ENCODE measurements around the gene GALR2. TPM values are rescaled to one million over a fixed set of nuclear protein-coding genes. Genes with fewer than 3 reads are reported as not detected.
"Not testable (repeated sequence)": the region's sequence is repeated elsewhere in the genome, so short reads cannot be mapped to it uniquely, and the experiment has no call there.

Gene GALR2, protein sequence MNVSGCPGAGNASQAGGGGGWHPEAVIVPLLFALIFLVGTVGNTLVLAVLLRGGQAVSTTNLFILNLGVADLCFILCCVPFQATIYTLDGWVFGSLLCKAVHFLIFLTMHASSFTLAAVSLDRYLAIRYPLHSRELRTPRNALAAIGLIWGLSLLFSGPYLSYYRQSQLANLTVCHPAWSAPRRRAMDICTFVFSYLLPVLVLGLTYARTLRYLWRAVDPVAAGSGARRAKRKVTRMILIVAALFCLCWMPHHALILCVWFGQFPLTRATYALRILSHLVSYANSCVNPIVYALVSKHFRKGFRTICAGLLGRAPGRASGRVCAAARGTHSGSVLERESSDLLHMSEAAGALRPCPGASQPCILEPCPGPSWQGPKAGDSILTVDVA
- not detected for polyA plus RNA-seq (ENCODE audit: insufficient read length)

DNA sequence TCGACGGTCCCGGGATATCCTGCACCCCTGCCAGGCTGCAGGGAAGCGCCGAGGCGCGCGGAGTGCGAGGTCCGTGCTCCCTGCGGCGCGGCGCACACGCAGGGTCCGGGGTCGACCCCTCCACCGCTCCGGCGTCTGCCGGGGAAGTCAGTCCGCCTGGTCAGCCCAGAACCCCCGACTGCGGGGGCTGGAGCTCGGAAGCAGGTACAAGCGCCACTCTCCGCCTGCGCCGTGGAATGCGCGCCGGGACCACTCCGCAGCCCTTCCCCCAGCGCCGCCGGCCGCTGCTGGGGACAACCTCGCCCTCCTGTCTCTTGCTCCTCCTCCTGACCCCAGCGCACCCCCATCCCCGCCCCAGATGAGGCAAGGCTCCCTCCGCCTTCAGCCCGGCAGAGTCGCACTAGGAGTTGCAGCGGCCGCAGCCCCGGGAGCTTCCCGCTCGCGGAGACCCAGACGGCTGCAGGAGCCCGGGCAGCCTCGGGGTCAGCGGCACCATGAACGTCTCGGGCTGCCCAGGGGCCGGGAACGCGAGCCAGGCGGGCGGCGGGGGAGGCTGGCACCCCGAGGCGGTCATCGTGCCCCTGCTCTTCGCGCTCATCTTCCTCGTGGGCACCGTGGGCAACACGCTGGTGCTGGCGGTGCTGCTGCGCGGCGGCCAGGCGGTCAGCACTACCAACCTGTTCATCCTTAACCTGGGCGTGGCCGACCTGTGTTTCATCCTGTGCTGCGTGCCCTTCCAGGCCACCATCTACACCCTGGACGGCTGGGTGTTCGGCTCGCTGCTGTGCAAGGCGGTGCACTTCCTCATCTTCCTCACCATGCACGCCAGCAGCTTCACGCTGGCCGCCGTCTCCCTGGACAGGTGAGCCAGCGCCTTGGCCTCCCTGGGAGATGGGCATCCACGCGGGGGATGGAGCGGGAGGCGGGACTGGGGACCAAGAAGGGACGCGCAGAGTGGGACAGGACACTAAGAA lies at the start of gene GALR2:
GALR2 (plus strand) TSS at position 392 of the 974 bp plus-strand sequence; CDS start at position 495, 103 bp downstream.
- no peak for DNase-seq

- no peak for DNase-seq
Measured at GRCh38 chr17:76025294-76025693, 49.3 kb upstream of the GALR2 start.

DNA sequence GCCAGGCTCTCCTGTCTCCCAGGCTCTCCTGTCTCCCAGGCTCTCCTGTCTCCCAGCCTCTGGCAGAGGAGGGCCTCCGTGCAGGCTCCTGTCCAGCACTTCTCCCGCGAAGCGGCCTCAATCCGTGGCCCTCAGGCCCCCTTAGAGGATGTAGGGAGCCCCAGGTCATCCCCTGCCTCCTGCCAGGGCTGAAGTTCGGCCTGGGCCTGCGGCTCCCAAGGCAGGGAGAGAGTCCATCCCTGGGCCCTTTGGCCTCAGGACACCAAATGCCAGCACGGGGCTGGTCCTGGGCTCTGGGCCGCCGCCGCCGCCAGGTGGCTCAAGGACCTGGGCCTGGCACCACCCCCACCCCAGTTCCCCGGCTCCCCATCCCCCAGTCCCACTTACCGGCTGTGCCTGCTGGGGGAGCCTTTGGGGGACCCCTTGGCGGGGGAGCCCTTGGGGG lies 47.8 kb upstream of the GALR2 start:
- no peak for DNase-seq

DNA sequence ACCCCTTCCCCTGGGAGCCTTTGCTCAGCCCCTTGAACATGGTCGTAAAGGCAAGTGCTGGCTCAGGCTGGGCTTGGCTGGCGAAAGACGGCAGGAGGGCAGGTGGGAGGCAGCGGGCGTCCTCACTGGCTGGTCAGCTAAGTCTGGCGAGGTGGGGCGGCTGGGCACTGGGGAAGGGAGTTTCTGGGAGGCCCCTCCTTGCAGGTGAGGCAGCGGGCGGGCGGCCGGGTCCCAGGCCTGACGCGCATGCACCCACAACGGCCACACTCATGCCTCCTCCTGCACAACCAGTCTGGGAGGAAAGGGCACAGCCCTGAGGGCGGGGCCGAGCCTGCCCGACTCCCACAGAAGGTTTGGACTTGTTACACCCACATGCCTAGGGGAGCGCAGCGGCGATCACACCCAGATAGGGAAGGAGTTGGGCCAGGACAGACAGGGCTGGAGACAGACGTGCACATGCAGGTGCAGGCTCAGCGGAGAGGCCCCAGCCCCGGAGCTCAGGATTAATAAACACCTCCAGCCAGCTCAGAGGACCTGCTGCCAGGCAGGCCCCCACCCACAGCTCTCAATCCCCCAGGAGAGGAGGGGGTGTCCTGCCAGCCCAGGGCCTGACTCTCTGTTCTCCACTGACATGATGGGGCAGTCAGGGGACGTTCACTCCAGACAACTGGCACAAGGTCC lies 47.3 kb upstream of the GALR2 start, which contains the start of gene EVPL:
EVPL (minus strand) TSS at position 148 of the 681 bp plus-strand sequence; CDS start at position 40, 108 bp downstream.
- no peak for DNase-seq

DNA sequence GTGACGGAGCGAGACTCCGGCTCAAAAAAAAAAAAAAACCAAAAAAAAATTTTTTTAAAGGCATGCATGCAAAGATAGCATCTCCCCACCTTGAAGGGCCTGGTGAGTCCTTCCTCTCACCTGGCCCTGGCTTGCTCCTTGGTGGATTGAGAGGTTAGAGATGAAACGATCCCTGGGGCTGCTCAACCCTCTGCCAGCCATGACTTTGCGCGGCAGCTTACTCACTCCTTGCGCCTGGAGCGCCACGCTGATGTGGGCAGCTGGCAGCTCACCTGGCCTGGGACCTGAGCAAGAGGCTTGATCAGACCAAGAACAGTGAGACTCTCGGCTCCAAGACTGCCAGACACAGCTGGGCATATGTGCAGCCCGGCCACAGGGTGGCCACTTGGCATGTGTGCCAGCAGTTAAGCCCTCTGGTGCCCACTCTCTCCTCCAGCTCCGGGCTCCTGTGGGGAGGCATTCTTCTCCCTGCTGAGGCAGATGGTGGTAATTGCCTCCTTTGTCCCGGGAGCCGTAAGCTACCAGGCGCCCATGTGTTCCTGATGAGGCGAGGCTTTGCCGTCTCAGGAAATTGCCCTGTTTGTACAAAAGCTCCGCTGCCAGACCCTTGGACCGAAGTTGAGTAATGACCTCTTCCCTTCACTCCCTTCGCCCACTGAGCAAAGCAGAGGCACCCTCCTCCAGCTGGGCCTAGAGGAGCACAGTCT lies 42.4 kb upstream of the GALR2 start:
- DNase-seq = no peak

GRCh38 chr17:76032780-76033108 lies 41.8 kb upstream of the GALR2 start:
- DNase-seq = no peak

DNA sequence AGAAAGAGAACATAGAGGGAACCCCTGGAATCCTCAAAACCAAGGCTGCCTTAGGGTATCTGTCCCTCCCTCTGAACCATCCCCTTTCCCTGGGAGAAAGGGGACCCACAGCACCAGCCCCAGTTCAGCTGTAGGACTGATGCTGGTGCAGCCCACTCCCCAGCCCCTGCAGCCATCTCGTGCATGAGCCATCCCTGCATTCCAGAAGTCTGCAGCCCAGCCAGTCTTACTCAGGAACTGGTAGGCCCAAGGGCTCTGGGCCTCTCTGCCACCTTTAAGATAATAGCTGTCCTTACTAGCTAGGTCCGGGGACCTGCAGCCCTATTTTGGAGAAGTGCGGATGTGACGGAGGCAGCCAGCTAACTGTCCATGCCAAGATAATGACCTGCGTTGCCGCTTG lies 41.4 kb upstream of the GALR2 start:
- DNase-seq = no peak

DNA sequence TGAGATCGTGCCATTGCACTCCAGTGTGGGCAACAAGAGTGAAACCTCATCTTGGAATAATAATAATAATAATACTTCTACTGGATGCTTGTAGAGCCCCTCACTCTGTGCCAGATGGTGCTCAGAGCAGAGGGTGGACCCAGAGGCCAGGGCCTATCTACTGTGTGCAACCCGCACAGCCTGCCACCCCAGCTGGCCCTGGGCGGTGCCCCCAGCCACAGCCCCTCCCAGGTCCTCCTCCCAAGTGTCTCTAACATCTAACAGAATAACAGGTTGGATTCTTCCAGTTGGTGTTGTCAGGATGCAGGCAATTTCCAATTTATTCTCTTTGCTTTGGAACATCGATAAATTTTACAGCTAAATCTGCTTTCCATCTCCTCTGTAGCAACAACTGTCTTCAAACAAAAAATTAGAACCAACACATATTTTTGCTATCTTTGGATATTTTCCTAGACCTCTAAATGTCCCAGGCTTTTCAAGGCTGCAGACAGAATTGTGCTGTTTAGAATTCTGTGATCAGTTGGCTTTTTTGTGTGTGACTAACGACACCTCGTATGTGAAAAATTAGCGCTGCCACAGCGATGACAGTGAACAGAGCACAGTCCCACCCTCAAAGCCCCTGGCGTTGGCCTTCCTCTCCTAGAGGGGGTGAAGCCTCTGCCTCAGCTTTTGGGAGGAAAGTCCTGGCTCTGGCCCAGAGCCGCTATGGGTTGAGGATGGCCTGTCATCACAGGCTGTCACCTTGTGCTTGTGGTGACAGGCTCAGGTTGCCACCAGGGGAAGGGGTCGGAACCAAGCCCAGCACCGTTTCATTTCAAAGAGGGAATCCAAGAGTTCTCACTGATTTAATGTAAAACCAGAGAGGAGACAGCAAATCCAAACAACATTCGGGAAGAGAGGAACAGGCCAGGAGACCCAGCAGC lies 39.9 kb upstream of the GALR2 start:
- DNase-seq = no peak

GRCh38 chr17:76036497-76037261 lies 37.9 kb upstream of the GALR2 start:
- DNase-seq = no peak

DNA sequence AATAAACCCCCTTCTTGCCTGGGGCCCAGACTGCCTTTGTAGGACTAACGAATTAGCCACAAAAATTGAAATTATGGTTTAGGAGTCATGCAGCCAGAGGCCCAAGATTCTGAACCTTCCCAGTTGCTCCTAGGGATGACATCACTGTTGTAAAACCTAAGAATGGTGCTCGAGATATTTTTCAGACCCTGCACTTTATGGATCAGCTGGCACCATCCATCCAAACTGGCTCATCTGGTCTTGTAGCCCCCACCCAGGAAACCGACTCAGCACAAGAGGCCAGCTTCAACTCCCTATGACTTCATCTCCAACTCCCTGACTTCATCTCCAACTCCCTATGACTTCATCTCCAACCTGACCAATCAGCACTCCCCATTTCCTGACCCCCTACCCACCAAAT lies 36.5 kb upstream of the GALR2 start:
- no peak for DNase-seq

DNA sequence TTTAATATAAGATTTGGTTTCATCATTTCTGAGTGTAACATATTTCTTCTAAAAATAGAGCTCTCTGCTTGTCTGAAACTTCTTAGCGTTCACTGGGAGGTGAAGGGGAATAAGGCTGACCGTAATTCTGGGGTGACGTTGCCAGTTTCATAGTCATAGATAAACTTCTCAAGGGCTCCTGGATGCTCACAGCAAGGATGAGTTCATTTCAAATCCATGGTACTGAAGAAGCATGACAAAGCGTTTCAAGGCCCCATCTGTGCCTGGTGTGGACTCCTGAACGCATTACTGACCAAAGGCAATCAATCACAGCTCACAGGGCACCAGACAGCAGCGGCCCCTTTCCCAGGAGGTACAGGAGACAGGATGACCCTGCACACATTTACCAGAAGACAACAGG lies 35.5 kb upstream of the GALR2 start:
- DNase-seq = no peak

GRCh38 chr17:76040376-76040775 lies 34.2 kb upstream of the GALR2 start:
- no peak for DNase-seq

DNA sequence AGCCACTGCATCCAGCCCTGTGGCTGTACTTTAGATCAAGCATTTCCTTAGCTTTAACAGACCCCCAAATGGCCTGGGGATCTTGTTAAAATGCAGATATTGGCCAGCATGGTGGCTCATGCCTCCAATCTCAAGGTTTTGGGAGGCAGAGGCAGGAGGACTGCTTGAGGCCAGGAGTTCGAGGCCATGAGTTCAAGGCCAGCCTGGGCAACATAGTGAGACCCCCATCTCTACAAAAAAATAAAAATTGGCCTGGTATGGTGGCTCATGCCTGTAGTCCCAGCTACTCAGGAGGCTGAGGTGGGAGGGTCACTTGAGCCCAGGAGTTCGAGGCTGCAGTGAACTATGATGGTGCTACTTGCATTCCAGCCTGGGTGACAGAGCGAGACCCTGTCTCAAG lies 31.7 kb upstream of the GALR2 start:
- not testable (repeated sequence) for DNase-seq

DNA sequence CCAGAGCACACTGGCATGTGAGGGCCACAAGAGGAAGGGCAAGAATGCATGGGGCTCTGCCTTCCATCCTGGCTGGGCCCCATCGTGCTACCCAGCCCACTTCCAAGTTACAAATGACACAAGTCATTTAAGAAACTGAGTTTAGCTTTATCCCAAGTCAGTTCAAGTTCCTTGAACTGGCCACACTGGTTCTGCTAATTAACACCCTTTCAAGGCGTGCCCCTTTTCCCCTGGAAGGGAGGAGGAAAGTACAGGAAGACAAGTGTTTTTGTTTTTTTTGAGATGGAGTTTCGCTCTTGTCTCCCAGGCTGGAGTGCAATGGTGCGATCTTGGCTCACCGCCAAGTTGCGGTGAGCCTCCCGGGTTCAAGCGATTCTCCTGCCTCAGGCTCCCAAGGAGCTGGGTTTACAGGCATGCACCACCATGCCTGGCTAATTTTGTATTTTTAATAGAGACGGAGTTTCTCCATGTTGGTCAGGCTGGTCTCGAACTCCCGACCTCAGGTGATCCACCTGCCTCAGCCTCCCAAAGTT lies 30.0 kb upstream of the GALR2 start:
- not testable (repeated sequence) for DNase-seq

- DNase-seq = no peak
Measured at GRCh38 chr17:76046064-76046463, 28.5 kb upstream of the GALR2 start.

GRCh38 chr17:76048025-76048605 lies 26.5 kb upstream of the GALR2 start:
- DNase-seq = no peak

DNA sequence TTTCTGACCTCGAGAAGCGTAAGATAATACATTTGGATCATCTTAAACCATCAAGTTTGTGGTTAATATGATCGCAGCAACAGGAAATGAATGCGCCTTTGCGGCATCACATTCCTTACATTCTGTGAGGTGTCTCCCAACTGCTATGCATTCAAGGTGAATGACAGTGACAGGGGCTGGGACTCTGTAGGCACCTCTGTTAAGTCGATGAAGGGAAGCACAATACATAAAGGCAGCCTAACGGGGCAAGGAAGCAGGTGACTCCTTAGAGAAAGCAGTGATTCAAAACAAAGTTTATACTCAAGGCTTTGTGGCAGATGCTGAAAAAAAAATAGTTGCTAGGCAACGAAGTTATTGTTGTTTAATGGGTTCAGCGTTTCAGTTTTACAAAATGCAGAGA lies 25.9 kb upstream of the GALR2 start:
- no peak for DNase-seq

- no peak for DNase-seq
Measured at GRCh38 chr17:76049239-76049638, 25.3 kb upstream of the GALR2 start.

GRCh38 chr17:76049836-76050537 lies 24.6 kb upstream of the GALR2 start:
- no peak for DNase-seq

Measured in hindlimb muscle (tissue), 1 donor.